HCT116 (cell line): ENCODE data around the gene CIDEC. TPM values are rescaled to one million over a fixed set of nuclear protein-coding genes. Genes with fewer than 3 reads are reported as not detected.
"Not testable (repeated sequence)": the region's sequence is repeated elsewhere in the genome, so short reads cannot be mapped to it uniquely, and the experiment has no call there.

Experiments used
- ATAC-seq: fragments of 200-7000 bp; cut with Tn5 transposase; 2 replicates; pipeline ENCODE4 v1.9.1; 2020; ENCODE audit warnings: mild to moderate bottlenecking, moderate library complexity
- BruUV-seq: library from RNA; stranded (reverse); fragments of 400-500 nt; replicated peaks from 2 replicates; lab custom pipeline; 2021; lab: Mats Ljungman, UMichigan
- CTCF ChIA-PET: fragments of 300-600 bp; sonication (Branson Sonifier 250); formaldehyde crosslinking; loops from one replicate; lab custom pipeline; 2021; ENCODE audit warnings: antibody characterized with exemption; lab: Charles Lee
- POLR2A ChIA-PET: fragments of 300-600, 350-600 bp; sonication (Branson Sonifier 250); formaldehyde crosslinking; loops from one replicate; lab custom pipeline; 2021; ENCODE audit warnings: antibody characterized with exemption; lab: Charles Lee
- RAD21 ChIA-PET, 2 experiments: fragments of 300-600 bp; sonication (Branson Sonifier 250); formaldehyde crosslinking; loops; one replicate each; lab custom pipeline; 2023; ENCODE audit warnings: low total read pairs in 2 of 2; ENCODE audit not compliant: uncharacterized antibody in 2 of 2, unreplicated experiment in 2 of 2, low non-redundant PET in 1 of 2; lab: Charles Lee
- DNase-seq: peaks from one replicate; pipeline ENCODE4 v3.0.0-alpha.2; 2010; ENCODE audit warnings: low read depth, low spot score
- H2AFZ ChIP-seq: fragments of 200-600 bp; shearing (Covaris generic), sonication (generic); 2 replicates; pipeline ENCODE4 v1.6.1; 2017; ENCODE audit warnings: low read depth, mixed run types, mixed read lengths, antibody characterized with exemption, low read length; ENCODE audit not compliant: poor library complexity, severe bottlenecking
- H3K27ac ChIP-seq: 2 replicates; pipeline ENCODE4 v1.5.1; 2012; ENCODE audit warnings: low read depth, low read length
- H3K27me3 ChIP-seq: fragments of 200-600 bp; sonication (generic); 2 replicates; pipeline ENCODE4 v1.6.1; 2016; ENCODE audit warnings: mixed run types, low read length, mixed read lengths; ENCODE audit not compliant: insufficient read depth
- H3K36me3 ChIP-seq, 2 experiments: fragments of 200-500 bp in 1 of 2; fragments of 200-600 bp in 1 of 2; sonication (Bioruptor generic) in 1 of 2; sonication (generic) in 1 of 2; 2 replicates each; pipeline versions ENCODE4 v1.5.1 to v1.6.1; 2014 to 2016; ENCODE audit warnings: low read length in 2 of 2, inconsistent platforms in 1 of 2, mixed read lengths in 1 of 2, mixed run types in 1 of 2; ENCODE audit not compliant: insufficient read depth in 2 of 2, control insufficient read depth in 1 of 2
- H3K4me1 ChIP-seq, 2 experiments: fragments of 200-600 bp in 1 of 2; sonication (generic) in 1 of 2; 2 replicates each; pipeline versions ENCODE4 v1.5.1 to v1.6.1; 2012 to 2017; ENCODE audit warnings: low read length in 2 of 2, inconsistent platforms in 1 of 2, mild to moderate bottlenecking in 1 of 2, mixed read lengths in 1 of 2, mixed run types in 1 of 2, moderate library complexity in 1 of 2; ENCODE audit not compliant: insufficient read depth in 2 of 2, control insufficient read depth in 1 of 2
- H3K4me2 ChIP-seq: fragments of 200-600 bp; sonication (generic); 2 replicates; pipeline ENCODE4 v1.6.1; 2017; ENCODE audit warnings: mixed run types, low read length, mixed read lengths
- H3K4me3 ChIP-seq, 2 experiments: fragments of 200-600 bp in 1 of 2; sonication (generic) in 1 of 2; replicated peaks in 1 of 2; 2 replicates each; pipeline ENCODE4 v1.5.1; 2011 to 2016; ENCODE audit warnings: low read length in 2 of 2, control low read depth in 1 of 2, low read depth in 1 of 2, mild to moderate bottlenecking in 1 of 2, mixed read lengths in 1 of 2, mixed run types in 1 of 2
- H3K79me2 ChIP-seq: fragments of 200-600 bp; sonication (generic); 2 replicates; pipeline ENCODE4 v1.6.1; 2017; ENCODE audit warnings: mild to moderate bottlenecking, mixed run types, low read length, moderate library complexity, mixed read lengths; ENCODE audit not compliant: insufficient read depth
- H3K9ac ChIP-seq: fragments of 200-600 bp; sonication (generic); 2 replicates; pipeline ENCODE4 v1.6.1; 2016; ENCODE audit warnings: low read length, mixed read lengths
- H3K9me2 ChIP-seq: fragments of 200-600 bp; sonication (generic), shearing (Covaris generic); 2 replicates; pipeline ENCODE4 v1.6.1; 2017; ENCODE audit warnings: mixed run types, mild to moderate bottlenecking, moderate library complexity; ENCODE audit not compliant: insufficient read depth
- H3K9me3 ChIP-seq, 2 experiments: fragments of 200-500 bp in 1 of 2; fragments of 200-600 bp in 1 of 2; sonication (Bioruptor generic) in 1 of 2; sonication (generic) in 1 of 2; 2 replicates each; pipeline ENCODE4 v1.6.1; 2014 to 2017; ENCODE audit warnings: low read length in 2 of 2, mixed read lengths in 2 of 2, inconsistent platforms in 1 of 2, low read depth in 1 of 2, mild to moderate bottlenecking in 1 of 2, mixed run types in 1 of 2, moderate library complexity in 1 of 2; ENCODE audit not compliant: control insufficient read depth in 1 of 2, insufficient read depth in 1 of 2
- H4K20me1 ChIP-seq: fragments of 200-600 bp; sonication (generic), shearing (Covaris generic); 2 replicates; pipeline ENCODE4 v1.6.1; 2017; ENCODE audit warnings: mixed run types, mild to moderate bottlenecking, moderate library complexity; ENCODE audit not compliant: insufficient read depth
- CTCF ChIP-seq, 3 experiments: fragments of 200-600 bp in 1 of 3; sonication (generic) in 1 of 3; IDR thresholded peaks in 2 of 3; conservative IDR thresholded peaks in 1 of 3; 2 replicates each; pipeline ENCODE4 v1.5.1; 2012 to 2017; ENCODE audit warnings: low read depth in 2 of 3, low read length in 2 of 3, antibody characterized with exemption in 1 of 3, borderline replicate concordance in 1 of 3, control low read depth in 1 of 3, mild to moderate bottlenecking in 1 of 3, mixed read lengths in 1 of 3, mixed run types in 1 of 3, moderate library complexity in 1 of 3; ENCODE audit not compliant: insufficient read depth in 1 of 3
- RAD21 ChIP-seq: IDR thresholded peaks from 2 replicates; pipeline ENCODE4 v1.6.1; 2012; ENCODE audit warnings: low read depth, mild to moderate bottlenecking
- intact Hi-C: fragments of 100-400 bp; cut with micrococcal nuclease; formaldehyde crosslinking; loops from 2 replicates; pipeline ENCODE4 v1.10.0; 2022
- total RNA-seq: library from RNA; stranded (reverse); gene quantifications from one replicate; pipeline ENCODE4 v1.2.1, GENCODE V29; 2021; ENCODE audit not compliant: unreplicated experiment

Gene CIDEC
- total RNA-seq, 1 experiment from 2014 or later, result not detected

GRCh38 chr3:9848860-9849259 is 31.2 kb downstream of the CIDEC start:
- H3K27ac ChIP-seq, H3K4me2 ChIP-seq, H4K20me1 ChIP-seq, H3K79me2 ChIP-seq, H3K9ac ChIP-seq, H2AFZ ChIP-seq, RAD21 ChIA-PET, H3K4me3 ChIP-seq, H3K4me1 ChIP-seq, H3K9me3 ChIP-seq, BruUV-seq, ATAC-seq, DNase-seq, H3K27me3 ChIP-seq, H3K36me3 ChIP-seq, H3K9me2 ChIP-seq: not testable (repeated sequence)
- intact Hi-C loops, result loop anchor here (2.0 kb wide), 1 partner anchor 98 kb away; no protein-coding TSS in a partner anchor
- TF ChIP-seq CTCF (IDR thresholded peaks at IDR 0.05 in 2 of 3, conservative IDR thresholded peaks at IDR 0.05 in 1 of 3; ENCODE audit: borderline replicate concordance in 1 of 3, insufficient read depth in 1 of 3, low read depth in 2 of 3, low read length in 2 of 3) (peak; percentile 47 to 79 (median 47)), RAD21 (peak; percentile 68)
- ChIA-PET CTCF (interaction anchor here (0.7 to 1.4 kb wide), 3 partner anchors 54 to 98 kb away, joined by 3 to 11 read pairs (median 8); partner anchors contain the start of genes CRELD1 and IL17RE), POLR2A (interaction anchor here (1.0 kb wide), 1 partner anchor 98 kb away, joined by 3 read pairs; no protein-coding TSS in a partner anchor)

- H3K9me3 ChIP-seq, H2AFZ ChIP-seq, H3K27ac ChIP-seq, H3K9ac ChIP-seq, H3K79me2 ChIP-seq, H3K4me2 ChIP-seq, H3K9me2 ChIP-seq, DNase-seq, H3K4me3 ChIP-seq, H3K36me3 ChIP-seq, H3K4me1 ChIP-seq, POLR2A ChIA-PET, H3K27me3 ChIP-seq, BruUV-seq, RAD21 ChIA-PET, H4K20me1 ChIP-seq, ATAC-seq: not testable (repeated sequence)
- intact Hi-C loops, result loop anchor here (2.0 kb wide), 1 partner anchor 99 kb away; no protein-coding TSS in a partner anchor
- CTCF ChIA-PET, result interaction anchor here (1.4 kb wide), 1 partner anchor 85 kb away, joined by 8 read pairs; the partner anchor contains the start of gene CRELD1
Measured at GRCh38 chr3:9847870-9848269, 32.2 kb downstream of the CIDEC start.
